OCI-LY3 (cell line): Measurements from ENCODE around the gene ACOT11.

Experiments used
- EZH2phosphoT487 ChIP-seq: fragments of 200-600 bp; shearing (Covaris generic); IDR thresholded peaks from 2 replicates; pipeline ENCODE4 v1.6.1; 2018; ENCODE audit warnings: antibody characterized with exemption, mixed run types, low read depth
- TF ChIP-seq, protein P1 (sequence below): fragments of 200-600, 300-600 bp; sonication (generic); IDR thresholded peaks from 2 replicates; pipeline ENCODE4 v1.5.1; 2014; ENCODE audit warnings: antibody characterized with exemption, low read length, low read depth

DNA sequence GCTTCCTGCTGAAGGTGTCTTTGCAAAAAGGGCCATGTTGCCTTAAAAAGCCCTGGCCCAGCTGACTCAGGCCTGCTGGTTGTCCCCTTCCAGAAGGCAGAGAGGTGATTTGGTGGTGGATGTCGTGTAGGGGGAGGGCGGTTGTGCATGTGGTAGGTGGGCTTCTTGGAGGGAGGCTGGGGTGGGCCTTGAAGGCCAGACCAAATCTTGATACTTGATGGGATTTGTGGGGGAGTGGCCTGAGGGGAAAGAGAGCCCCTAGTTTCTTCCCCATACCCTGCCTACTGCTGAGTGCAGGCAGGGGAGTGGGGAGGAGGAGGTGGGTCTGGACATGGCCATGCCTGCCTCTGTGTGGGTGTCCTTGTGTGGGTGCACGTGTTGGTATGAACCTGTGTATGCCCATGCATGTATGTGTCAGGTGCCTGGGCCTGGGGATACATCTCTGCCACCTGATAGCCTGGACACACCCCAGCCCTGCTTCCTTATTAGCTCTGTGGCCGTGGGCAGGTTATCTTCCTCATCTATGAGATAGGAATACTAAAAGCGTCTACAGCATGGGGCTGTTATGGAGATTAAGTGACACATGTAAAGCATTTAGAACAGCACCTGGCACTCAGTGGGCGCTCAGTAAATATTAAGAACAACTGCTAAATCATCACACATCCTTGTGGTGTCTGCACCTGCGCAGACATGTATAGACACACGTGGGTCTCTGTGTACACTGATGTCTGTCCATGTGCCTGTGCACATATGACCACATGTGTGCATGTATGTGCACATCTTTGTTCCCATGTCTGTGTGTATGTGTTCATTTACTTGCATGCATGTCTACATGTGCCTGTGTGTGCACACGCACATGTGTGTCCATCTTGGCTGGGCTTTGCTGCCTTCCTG lies 58.3 kb downstream of the ACOT11 start:
- TF ChIP-seq, protein P1, sequence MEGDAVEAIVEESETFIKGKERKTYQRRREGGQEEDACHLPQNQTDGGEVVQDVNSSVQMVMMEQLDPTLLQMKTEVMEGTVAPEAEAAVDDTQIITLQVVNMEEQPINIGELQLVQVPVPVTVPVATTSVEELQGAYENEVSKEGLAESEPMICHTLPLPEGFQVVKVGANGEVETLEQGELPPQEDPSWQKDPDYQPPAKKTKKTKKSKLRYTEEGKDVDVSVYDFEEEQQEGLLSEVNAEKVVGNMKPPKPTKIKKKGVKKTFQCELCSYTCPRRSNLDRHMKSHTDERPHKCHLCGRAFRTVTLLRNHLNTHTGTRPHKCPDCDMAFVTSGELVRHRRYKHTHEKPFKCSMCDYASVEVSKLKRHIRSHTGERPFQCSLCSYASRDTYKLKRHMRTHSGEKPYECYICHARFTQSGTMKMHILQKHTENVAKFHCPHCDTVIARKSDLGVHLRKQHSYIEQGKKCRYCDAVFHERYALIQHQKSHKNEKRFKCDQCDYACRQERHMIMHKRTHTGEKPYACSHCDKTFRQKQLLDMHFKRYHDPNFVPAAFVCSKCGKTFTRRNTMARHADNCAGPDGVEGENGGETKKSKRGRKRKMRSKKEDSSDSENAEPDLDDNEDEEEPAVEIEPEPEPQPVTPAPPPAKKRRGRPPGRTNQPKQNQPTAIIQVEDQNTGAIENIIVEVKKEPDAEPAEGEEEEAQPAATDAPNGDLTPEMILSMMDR: no peak
- no peak for TF ChIP-seq EZH2phosphoT487
